Vagina (tissue), 2 donors: ENCODE measurements around the gene MBLAC1.

Experiments
- POLR2A ChIP-seq, 2 donors: fragments of 450-650 bp; IDR thresholded peaks; one replicate each; pipeline ENCODE4 v1.6.1; 2017; ENCODE audit warnings: antibody characterized with exemption in 2 of 2, mild to moderate bottlenecking in 2 of 2, moderate library complexity in 2 of 2
- POLR2AphosphoS5 ChIP-seq, 2 donors: sonication (generic); formaldehyde crosslinking; IDR thresholded peaks; one replicate each; pipeline ENCODE4 v1.9.0; 2017; ENCODE audit warnings: antibody characterized with exemption in 2 of 2, mild to moderate bottlenecking in 2 of 2, low read depth in 1 of 2; ENCODE audit not compliant: insufficient read depth in 1 of 2
- TF ChIP-seq, protein P1 (sequence below), 3 experiments: fragments of 450-650 bp in 2 of 3; fragments of 200-600 bp in 1 of 3; sonication (generic) in 1 of 3; IDR thresholded peaks; one replicate each; pipeline ENCODE4 v1.5.1; 2017 to 2019; ENCODE audit warnings: antibody characterized with exemption in 3 of 3, mild to moderate bottlenecking in 2 of 3, moderate library complexity in 2 of 3

DNA sequence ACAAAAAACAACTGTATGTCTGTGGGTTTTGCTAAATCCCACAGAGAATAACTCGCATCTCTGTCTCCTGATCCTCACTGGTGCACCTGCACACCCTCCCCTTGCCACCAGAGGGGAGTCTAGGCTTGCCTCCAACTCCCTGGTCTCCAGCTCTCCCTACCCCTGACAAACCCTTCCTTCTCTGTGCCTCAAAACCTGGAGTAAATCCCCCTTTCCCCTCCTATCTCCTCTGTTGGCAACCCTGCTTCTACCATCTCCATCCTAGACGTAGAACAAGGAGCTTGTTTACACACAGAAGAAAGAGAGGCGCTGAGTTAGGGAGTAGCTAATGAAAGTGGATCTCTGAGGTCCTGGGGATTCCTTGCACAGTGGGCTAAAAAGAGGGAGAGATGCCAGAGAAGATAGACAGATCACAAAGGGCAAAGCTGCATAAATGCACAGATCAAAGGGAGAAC is 6.0 kb downstream of the MBLAC1 start:
- TF ChIP-seq, protein P1, sequence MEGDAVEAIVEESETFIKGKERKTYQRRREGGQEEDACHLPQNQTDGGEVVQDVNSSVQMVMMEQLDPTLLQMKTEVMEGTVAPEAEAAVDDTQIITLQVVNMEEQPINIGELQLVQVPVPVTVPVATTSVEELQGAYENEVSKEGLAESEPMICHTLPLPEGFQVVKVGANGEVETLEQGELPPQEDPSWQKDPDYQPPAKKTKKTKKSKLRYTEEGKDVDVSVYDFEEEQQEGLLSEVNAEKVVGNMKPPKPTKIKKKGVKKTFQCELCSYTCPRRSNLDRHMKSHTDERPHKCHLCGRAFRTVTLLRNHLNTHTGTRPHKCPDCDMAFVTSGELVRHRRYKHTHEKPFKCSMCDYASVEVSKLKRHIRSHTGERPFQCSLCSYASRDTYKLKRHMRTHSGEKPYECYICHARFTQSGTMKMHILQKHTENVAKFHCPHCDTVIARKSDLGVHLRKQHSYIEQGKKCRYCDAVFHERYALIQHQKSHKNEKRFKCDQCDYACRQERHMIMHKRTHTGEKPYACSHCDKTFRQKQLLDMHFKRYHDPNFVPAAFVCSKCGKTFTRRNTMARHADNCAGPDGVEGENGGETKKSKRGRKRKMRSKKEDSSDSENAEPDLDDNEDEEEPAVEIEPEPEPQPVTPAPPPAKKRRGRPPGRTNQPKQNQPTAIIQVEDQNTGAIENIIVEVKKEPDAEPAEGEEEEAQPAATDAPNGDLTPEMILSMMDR (IDR thresholded peaks at IDR 0.05), result peak; percentile 35 to 73 (median 51)
- TF ChIP-seq POLR2AphosphoS5 (IDR thresholded peaks at IDR 0.05; ENCODE audit: insufficient read depth in 1 of 2, low read depth in 1 of 2) (no peak), POLR2A (IDR thresholded peaks at IDR 0.05) (no peak)
